GM18517 (cell line): ENCODE measurements around the gene PDE10A.
"Not testable (repeated sequence)": the region's sequence is repeated elsewhere in the genome, so short reads cannot be mapped to it uniquely, and the experiment has no call there.

Experiments used
- ATAC-seq: cut with Tn5 transposase; IDR thresholded peaks from one replicate; pipeline ENCODE4 v1.9.1; 2021; ENCODE audit warnings: mild to moderate bottlenecking, moderate library complexity; ENCODE audit not compliant: unreplicated experiment

PDE10A gene

GRCh38 chr6:165486183-165487137 is 176.6 kb downstream of the PDE10A start:
- no peak for ATAC-seq

GRCh38 chr6:165484178-165484889 is 178.7 kb downstream of the PDE10A start:
- ATAC-seq, result no peak

- ATAC-seq, result no peak
Measured at GRCh38 chr6:165481921-165482320, 181.1 kb downstream of the PDE10A start.

- no peak for ATAC-seq
Measured at GRCh38 chr6:165480916-165481315, 182.1 kb downstream of the PDE10A start.

- ATAC-seq, result no peak
Measured at GRCh38 chr6:165478581-165478980, 184.5 kb downstream of the PDE10A start.

- ATAC-seq, result no peak
Measured at GRCh38 chr6:165469483-165469882, 193.6 kb downstream of the PDE10A start.

GRCh38 chr6:165468340-165469235 is 194.5 kb downstream of the PDE10A start:
- no peak for ATAC-seq

GRCh38 chr6:165463499-165463898 is 199.5 kb downstream of the PDE10A start:
- not testable (repeated sequence) for ATAC-seq

- ATAC-seq, result not testable (repeated sequence)
Measured at GRCh38 chr6:165459605-165460301, 203.3 kb downstream of the PDE10A start.

- no peak for ATAC-seq
Measured at GRCh38 chr6:165458134-165458533, 204.9 kb downstream of the PDE10A start.

GRCh38 chr6:165456286-165456685 is 206.8 kb downstream of the PDE10A start:
- no peak for ATAC-seq

GRCh38 chr6:165455488-165455887 is 207.6 kb downstream of the PDE10A start:
- ATAC-seq, result no peak

- ATAC-seq, result no peak
Measured at GRCh38 chr6:165453395-165453794, 209.6 kb downstream of the PDE10A start.

GRCh38 chr6:165451838-165452237 is 211.2 kb downstream of the PDE10A start:
- no peak for ATAC-seq

- no peak for ATAC-seq
Measured at GRCh38 chr6:165448210-165448609, 214.8 kb downstream of the PDE10A start.

GRCh38 chr6:165447141-165447540 is 215.9 kb downstream of the PDE10A start:
- ATAC-seq, result no peak

GRCh38 chr6:165446331-165446730 is 216.7 kb downstream of the PDE10A start:
- ATAC-seq, result no peak

GRCh38 chr6:165443462-165443861 is 219.6 kb downstream of the PDE10A start:
- no peak for ATAC-seq

GRCh38 chr6:165441181-165441580 is 221.9 kb downstream of the PDE10A start:
- ATAC-seq, result no peak

- ATAC-seq, result no peak
Measured at GRCh38 chr6:165439928-165440554, 223.0 kb downstream of the PDE10A start.
